Endodermal cell (in vitro differentiated cells): Measurements from ENCODE around the gene DLG3. TPM values are rescaled to one million over a fixed set of nuclear protein-coding genes. Genes with fewer than 3 reads are reported as not detected.

Experiments used
- DNase-seq: peaks from one replicate; pipeline ENCODE4 v3.0.0-alpha.2; 2017
- H3K27ac ChIP-seq: 2 replicates; pipeline ENCODE4 v1.5.1; 2013; ENCODE audit warnings: mild to moderate bottlenecking, low read depth, low read length, moderate library complexity
- H3K27me3 ChIP-seq: 2 replicates; pipeline ENCODE4 v1.6.1; 2013; ENCODE audit warnings: mild to moderate bottlenecking, low read length, moderate library complexity; ENCODE audit not compliant: insufficient read depth, control insufficient read depth, poor library complexity, severe bottlenecking
- H3K36me3 ChIP-seq: 2 replicates; pipeline ENCODE4 v1.7.0; 2013; ENCODE audit warnings: mild to moderate bottlenecking, low read length, moderate library complexity; ENCODE audit not compliant: control insufficient read depth, insufficient read depth
- H3K4me1 ChIP-seq: one replicate; pipeline ENCODE4 v1.7.0; 2013; ENCODE audit warnings: low read length; ENCODE audit not compliant: control insufficient read depth, insufficient read depth
- H3K4me3 ChIP-seq: 2 replicates; pipeline ENCODE4 v1.5.1; 2013; ENCODE audit warnings: mild to moderate bottlenecking, low read length, moderate library complexity
- H3K9ac ChIP-seq: 2 replicates; pipeline ENCODE4 v1.6.1; 2013; ENCODE audit warnings: mild to moderate bottlenecking, low read length, moderate library complexity; ENCODE audit not compliant: poor library complexity, severe bottlenecking; ENCODE audit errors: extremely low read depth
- H3K9me3 ChIP-seq: 2 replicates; pipeline ENCODE4 v1.6.1; 2013; ENCODE audit warnings: mild to moderate bottlenecking, low read length, moderate library complexity; ENCODE audit not compliant: control insufficient read depth
- H3K27ac Mint-ChIP-seq: 2 replicates; pipeline ENCODE4 v1.8.0; 2020; ENCODE audit warnings: mixed read lengths
- H3K27me3 Mint-ChIP-seq: 2 replicates; pipeline ENCODE4 v1.8.0; 2021; ENCODE audit warnings: mild to moderate bottlenecking, mixed read lengths; ENCODE audit not compliant: insufficient read depth
- H3K36me3 Mint-ChIP-seq: 2 replicates; pipeline ENCODE4 v1.8.0; 2020; ENCODE audit warnings: low read depth, mixed read lengths
- H3K4me1 Mint-ChIP-seq: 2 replicates; pipeline ENCODE4 v1.8.0; 2020; ENCODE audit warnings: mixed read lengths
- H3K4me3 Mint-ChIP-seq: 2 replicates; pipeline ENCODE4 v1.8.0; 2020; ENCODE audit warnings: mild to moderate bottlenecking, moderate library complexity, mixed read lengths
- H3K9me3 Mint-ChIP-seq: 2 replicates; pipeline ENCODE4 v1.8.0; 2020; ENCODE audit warnings: mild to moderate bottlenecking, mixed read lengths
- CTCF ChIP-seq: fragments of 200-600 bp; sonication (generic); conservative IDR thresholded peaks from 2 replicates; pipeline ENCODE4 v1.5.0; 2021; ENCODE audit warnings: antibody characterized with exemption, mild to moderate bottlenecking
- WGBS, 2 experiments: methylation state at CpG; one replicate each; pipeline versions ENCODE4 v1.1.5 to v1.1.7; 2013; ENCODE audit warnings: missing lambda C conversion rate in 2 of 2, mixed read lengths in 1 of 2; ENCODE audit not compliant: insufficient coverage in 1 of 2, insufficient read length in 1 of 2; 5-methylcytosine and 5-hydroxymethylcytosine counted together
- total RNA-seq, 2 donors: library from RNA; stranded (reverse); fragmentation: NEBNext Ultra II Directional in 1 of 2; extraction: Animal tissue kit (Norgen Biotek cat#: 25700) in 1 of 2; gene quantifications; 2 replicates in 1 of 2; 3 replicates in 1 of 2; pipeline ENCODE4 v1.2.1, GENCODE V29; 2021

Gene DLG3
- total RNA-seq, 2 donors from 2014 or later = 53.9 to 59.4 TPM

- Histone ChIP-seq H3K9ac (no peak overlapping the region), H3K27ac (no peak overlapping the region), H3K9me3 (no peaks in the 10 kb centered on the region), H3K4me3 (no peak overlapping the region), H3K27me3 (peaks cover 38% of the 10 kb centered on the region), H3K4me1 (no peaks in the 10 kb centered on the region), H3K36me3 (no peaks in the 10 kb centered on the region)
- Mint-ChIP-seq H3K4me3 (no peak overlapping the region), H3K4me1 (no peaks in the 10 kb centered on the region), H3K36me3 (peaks cover 2% of the 10 kb centered on the region), H3K9me3 (peaks cover 48% of the 10 kb centered on the region), H3K27ac (no peak overlapping the region), H3K27me3 (peaks cover 52% of the 10 kb centered on the region)
- DNase-seq = no peak
- WGBS, 2 experiments = 84% methylated on average over 9 of the region's 9 CpGs; no CpG with 5 or more reads in 1 of the 2 experiments
- no peak for TF ChIP-seq CTCF
Observed at GRCh38 chrX:70445951-70446350, 1.3 kb downstream of the DLG3 start.

GRCh38 chrX:70446380-70447350 lies 2.0 kb downstream of the DLG3 start:
- WGBS, 2 experiments = 88 to 96% methylated on average over 5 to 16 of the region's 16 CpGs
- no peak overlapping the region for H3K27ac Mint-ChIP-seq
- no peak overlapping the region for H3K9ac ChIP-seq

GRCh38 chrX:70449457-70449966 lies 4.9 kb downstream of the DLG3 start:
- Histone ChIP-seq H3K27ac (no peak overlapping the region), H3K9ac (no peak overlapping the region), H3K27me3 (peaks cover 20% of the 10 kb centered on the region), H3K4me3 (no peak overlapping the region), H3K9me3 (no peaks in the 10 kb centered on the region), H3K36me3 (no peaks in the 10 kb centered on the region), H3K4me1 (no peaks in the 10 kb centered on the region)
- no peak for TF ChIP-seq CTCF
- H3K36me3 Mint-ChIP-seq = peaks cover 2% of the 10 kb centered on the region
- H3K27ac Mint-ChIP-seq = no peak overlapping the region
- WGBS, 2 experiments = 90 to 100% methylated on average over 1 to 14 of the region's 14 CpGs
- no peak for DNase-seq
- H3K27me3 Mint-ChIP-seq = peaks cover 20% of the 10 kb centered on the region
- H3K4me1 Mint-ChIP-seq = no peaks in the 10 kb centered on the region
- H3K4me3 Mint-ChIP-seq = no peak overlapping the region
- H3K9me3 Mint-ChIP-seq = peaks cover 54% of the 10 kb centered on the region

More at GRCh38 chrX:70446380-70447350, 2.0 kb downstream of the DLG3 start:
- Mint-ChIP-seq H3K27me3 (peaks cover 44% of the 10 kb centered on the region), H3K9me3 (peaks cover 46% of the 10 kb centered on the region), H3K36me3 (peaks cover 2% of the 10 kb centered on the region), H3K4me3 (no peak overlapping the region), H3K4me1 (no peaks in the 10 kb centered on the region)
- peaks cover 33% of the 10 kb centered on the region for H3K27me3 ChIP-seq
- H3K27ac ChIP-seq = no peak overlapping the region
- DNase-seq = no peak
- no peaks in the 10 kb centered on the region for H3K4me1 ChIP-seq
- no peaks in the 10 kb centered on the region for H3K9me3 ChIP-seq
- no peak for TF ChIP-seq CTCF
- H3K36me3 ChIP-seq = no peaks in the 10 kb centered on the region
- H3K4me3 ChIP-seq = no peak overlapping the region
